ENCODE measurements around the gene ANKRD31.

DNA sequence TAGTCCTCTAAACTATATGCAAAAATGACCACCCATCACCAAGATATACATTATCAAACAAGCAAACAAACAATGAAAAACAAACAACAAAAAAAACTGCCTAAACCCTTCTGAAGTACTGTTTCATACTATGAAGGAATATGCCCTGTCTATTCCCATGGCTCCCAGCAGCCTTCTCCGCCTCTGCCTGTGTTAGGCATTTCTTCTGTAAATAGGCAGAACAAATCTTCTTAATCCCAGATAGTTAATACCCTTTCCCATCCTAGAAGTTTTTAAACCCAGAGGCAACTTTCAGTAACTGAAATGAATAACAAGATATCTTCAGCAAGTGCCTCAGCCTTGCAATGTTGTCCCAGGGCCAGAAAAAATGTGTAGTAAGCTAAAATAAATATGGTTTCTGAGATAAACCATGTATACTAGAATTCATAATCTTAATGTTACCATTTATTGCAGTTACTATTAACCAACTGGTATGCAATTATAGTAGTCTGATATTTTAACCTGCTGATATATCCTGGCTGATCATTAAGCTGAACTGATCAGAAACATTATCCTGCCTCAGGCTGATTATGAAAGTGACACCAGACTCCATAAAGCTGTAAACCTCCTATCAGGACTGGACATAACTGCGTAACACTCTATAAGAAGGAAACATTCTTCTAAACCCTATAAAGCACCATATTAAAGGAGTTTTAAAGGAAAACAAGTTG, 68.5 kb downstream of the ANKRD31 start:
- TF ChIP-seq, protein P1, sequence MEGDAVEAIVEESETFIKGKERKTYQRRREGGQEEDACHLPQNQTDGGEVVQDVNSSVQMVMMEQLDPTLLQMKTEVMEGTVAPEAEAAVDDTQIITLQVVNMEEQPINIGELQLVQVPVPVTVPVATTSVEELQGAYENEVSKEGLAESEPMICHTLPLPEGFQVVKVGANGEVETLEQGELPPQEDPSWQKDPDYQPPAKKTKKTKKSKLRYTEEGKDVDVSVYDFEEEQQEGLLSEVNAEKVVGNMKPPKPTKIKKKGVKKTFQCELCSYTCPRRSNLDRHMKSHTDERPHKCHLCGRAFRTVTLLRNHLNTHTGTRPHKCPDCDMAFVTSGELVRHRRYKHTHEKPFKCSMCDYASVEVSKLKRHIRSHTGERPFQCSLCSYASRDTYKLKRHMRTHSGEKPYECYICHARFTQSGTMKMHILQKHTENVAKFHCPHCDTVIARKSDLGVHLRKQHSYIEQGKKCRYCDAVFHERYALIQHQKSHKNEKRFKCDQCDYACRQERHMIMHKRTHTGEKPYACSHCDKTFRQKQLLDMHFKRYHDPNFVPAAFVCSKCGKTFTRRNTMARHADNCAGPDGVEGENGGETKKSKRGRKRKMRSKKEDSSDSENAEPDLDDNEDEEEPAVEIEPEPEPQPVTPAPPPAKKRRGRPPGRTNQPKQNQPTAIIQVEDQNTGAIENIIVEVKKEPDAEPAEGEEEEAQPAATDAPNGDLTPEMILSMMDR (IDR thresholded peaks at IDR 0.05 in 2 of 3, conservative IDR thresholded peaks at IDR 0.05 in 1 of 3; ENCODE audit: borderline replicate concordance in 1 of 3, insufficient read depth in 1 of 3, low read depth in 2 of 3, low read length in 2 of 3) = no peak
- TF ChIP-seq JUND (IDR thresholded peaks at IDR 0.05) (no peak), ELF1 (IDR thresholded peaks at IDR 0.05; ENCODE audit: borderline replicate concordance, low read depth) (no peak), EZH2 (IDR thresholded peaks at IDR 0.05) (no peak), EZH2phosphoT487 (IDR thresholded peaks at IDR 0.05; ENCODE audit: borderline replicate concordance) (no peak), ZNF274 (IDR thresholded peaks at IDR 0.05; ENCODE audit: low read depth, low read length) (no peak), POLR2A (IDR thresholded peaks at IDR 0.05; ENCODE audit: borderline replicate concordance, extremely low read depth, insufficient read depth, insufficient read length) (no peak), YY1 (IDR thresholded peaks at IDR 0.05; ENCODE audit: extremely low read depth, insufficient replicate concordance, low read depth, low read length) (no peak)
- TF ChIP-seq, protein P2, sequence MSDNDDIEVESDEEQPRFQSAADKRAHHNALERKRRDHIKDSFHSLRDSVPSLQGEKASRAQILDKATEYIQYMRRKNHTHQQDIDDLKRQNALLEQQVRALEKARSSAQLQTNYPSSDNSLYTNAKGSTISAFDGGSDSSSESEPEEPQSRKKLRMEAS (IDR thresholded peaks at IDR 0.05) = no peak

All from HCT116 (cell line).